Duodenal mucosa (tissue), 2 donors: ENCODE results near the gene UBXN10.

Experiments
- H3K27ac ChIP-seq: one replicate; pipeline ENCODE4 v1.7.0; 2013; ENCODE audit warnings: low read depth, low read length
- H3K27me3 ChIP-seq, 2 donors: one replicate each; pipeline ENCODE4 v1.7.0; 2013; ENCODE audit warnings: low read length in 2 of 2, control low read depth in 1 of 2; ENCODE audit not compliant: insufficient read depth in 2 of 2, control insufficient read depth in 1 of 2
- H3K36me3 ChIP-seq, 2 donors: one replicate each; pipeline ENCODE4 v1.7.0; 2013; ENCODE audit warnings: low read length in 2 of 2, control low read depth in 1 of 2; ENCODE audit not compliant: insufficient read depth in 2 of 2, control insufficient read depth in 1 of 2
- H3K4me1 ChIP-seq, 2 donors: one replicate each; pipeline ENCODE4 v1.7.0; 2013; ENCODE audit warnings: low read length in 2 of 2, control low read depth in 1 of 2; ENCODE audit not compliant: insufficient read depth in 2 of 2, control insufficient read depth in 1 of 2
- H3K4me3 ChIP-seq, 2 donors: one replicate each; pipeline ENCODE4 v1.7.0; 2013; ENCODE audit warnings: low read length in 2 of 2, low read depth in 1 of 2
- H3K9ac ChIP-seq, 2 donors: one replicate each; pipeline ENCODE4 v1.7.0; 2013; ENCODE audit warnings: low read length in 2 of 2, low read depth in 1 of 2
- H3K9me3 ChIP-seq, 2 donors: one replicate each; pipeline ENCODE4 v1.7.0; 2013; ENCODE audit warnings: low read length in 2 of 2, control low read depth in 1 of 2; ENCODE audit not compliant: control insufficient read depth in 1 of 2

The UBXN10 gene

GRCh38 chr1:20151906-20152598, 33.8 kb upstream of the UBXN10 start:
- Histone ChIP-seq H3K27me3 (no peaks in the 10 kb centered on the region), H3K9me3 (no peaks in the 10 kb centered on the region), H3K36me3 (no peaks in the 10 kb centered on the region), H3K4me3 (peak overlapping the region; percentile 60 to 75), H3K27ac (no peak overlapping the region), H3K9ac (peak overlapping the region; percentile 54 to 60), H3K4me1 (peaks cover 12 to 13% of the 10 kb centered on the region in 2 donors)

GRCh38 chr1:20152599-20152930, 33.3 kb upstream of the UBXN10 start:
- Histone ChIP-seq H3K9me3 (no peaks in the 10 kb centered on the region), H3K9ac (no peak overlapping the region), H3K36me3 (no peaks in the 10 kb centered on the region), H3K4me3 (no peak overlapping the region), H3K27ac (no peak overlapping the region), H3K27me3 (no peaks in the 10 kb centered on the region), H3K4me1 (peaks cover 12 to 13% of the 10 kb centered on the region in 2 donors)

- peaks cover 1 to 2% of the 10 kb centered on the region in 2 donors for H3K9me3 ChIP-seq
- no peak overlapping the region for H3K27ac ChIP-seq
- no peaks in the 10 kb centered on the region for H3K27me3 ChIP-seq
- no peak overlapping the region for H3K4me3 ChIP-seq
- H3K9ac ChIP-seq, result no peak overlapping the region
- peaks cover 12 to 13% of the 10 kb centered on the region in 2 donors for H3K4me1 ChIP-seq
- H3K36me3 ChIP-seq, result no peaks in the 10 kb centered on the region
These were observed 32.9 kb upstream of the UBXN10 start for GRCh38 chr1:20153000-20153418.

GRCh38 chr1:20154301-20154831, 31.5 kb upstream of the UBXN10 start:
- H3K36me3 ChIP-seq, result no peaks in the 10 kb centered on the region
- peak overlapping the region in 1 of 2 donors; percentile 10 for H3K9ac ChIP-seq
- peaks cover 12 to 13% of the 10 kb centered on the region in 2 donors for H3K4me1 ChIP-seq
- no peak overlapping the region for H3K27ac ChIP-seq
- H3K27me3 ChIP-seq, result no peaks in the 10 kb centered on the region
- H3K4me3 ChIP-seq, result peak overlapping the region; percentile 55 to 57
- peaks cover 5 to 11% of the 10 kb centered on the region in 2 donors for H3K9me3 ChIP-seq

- Histone ChIP-seq H3K4me1 (peaks cover 3 to 8% of the 10 kb centered on the region in 2 donors), H3K9ac (no peak overlapping the region), H3K9me3 (peaks cover 27 to 39% of the 10 kb centered on the region in 2 donors), H3K27ac (no peak overlapping the region), H3K36me3 (no peaks in the 10 kb centered on the region), H3K4me3 (no peak overlapping the region), H3K27me3 (no peaks in the 10 kb centered on the region)
These were observed 27.4 kb upstream of the UBXN10 start for GRCh38 chr1:20158358-20159070.

GRCh38 chr1:20160034-20160433, 25.9 kb upstream of the UBXN10 start:
- no peak overlapping the region for H3K9ac ChIP-seq
- H3K9me3 ChIP-seq, result peaks cover 27 to 42% of the 10 kb centered on the region in 2 donors
- no peaks in the 10 kb centered on the region for H3K27me3 ChIP-seq
- H3K4me3 ChIP-seq, result no peak overlapping the region
- H3K36me3 ChIP-seq, result no peaks in the 10 kb centered on the region
- H3K4me1 ChIP-seq, result no peaks in the 10 kb centered on the region
- H3K27ac ChIP-seq, result no peak overlapping the region

GRCh38 chr1:20164694-20165202, 21.1 kb upstream of the UBXN10 start:
- Histone ChIP-seq H3K9me3 (peaks cover 19 to 31% of the 10 kb centered on the region in 2 donors), H3K4me3 (no peak overlapping the region), H3K27me3 (peaks cover 7 to 12% of the 10 kb centered on the region in 2 donors), H3K9ac (no peak overlapping the region), H3K36me3 (no peaks in the 10 kb centered on the region), H3K27ac (no peak overlapping the region), H3K4me1 (peaks cover 0 to 3% of the 10 kb centered on the region in 2 donors)

- peaks cover 11 to 24% of the 10 kb centered on the region in 2 donors for H3K9me3 ChIP-seq
- H3K36me3 ChIP-seq, result no peaks in the 10 kb centered on the region
- H3K4me3 ChIP-seq, result no peak overlapping the region
- peaks cover 0 to 3% of the 10 kb centered on the region in 2 donors for H3K4me1 ChIP-seq
- peaks cover 7 to 12% of the 10 kb centered on the region in 2 donors for H3K27me3 ChIP-seq
- H3K27ac ChIP-seq, result no peak overlapping the region
- no peak overlapping the region for H3K9ac ChIP-seq
These were observed 20.4 kb upstream of the UBXN10 start for GRCh38 chr1:20165522-20165951.

- Histone ChIP-seq H3K9ac (no peak overlapping the region), H3K4me1 (peaks cover 0 to 3% of the 10 kb centered on the region in 2 donors), H3K27ac (no peak overlapping the region), H3K9me3 (peaks cover 6 to 19% of the 10 kb centered on the region in 2 donors), H3K4me3 (no peak overlapping the region), H3K36me3 (no peaks in the 10 kb centered on the region), H3K27me3 (peaks cover 7 to 12% of the 10 kb centered on the region in 2 donors)
These were observed 19.8 kb upstream of the UBXN10 start for GRCh38 chr1:20166051-20166450.

- H3K4me1 ChIP-seq, result peaks cover 3 to 4% of the 10 kb centered on the region in 2 donors
- no peak overlapping the region for H3K9ac ChIP-seq
- peaks cover 7 to 12% of the 10 kb centered on the region in 2 donors for H3K27me3 ChIP-seq
- no peak overlapping the region for H3K4me3 ChIP-seq
- peaks cover 0 to 13% of the 10 kb centered on the region in 2 donors for H3K9me3 ChIP-seq
- no peak overlapping the region for H3K27ac ChIP-seq
- no peaks in the 10 kb centered on the region for H3K36me3 ChIP-seq
These were observed 18.8 kb upstream of the UBXN10 start for GRCh38 chr1:20167126-20167525.
